ENCODE results near the gene SNX17.
A peak's percentile ranks its signal among the peaks of the same experiment; 100 is the strongest.

The SNX17 gene

GRCh38 chr2:27369471-27370025 lies 868 bp upstream of the SNX17 start:
- DNase-seq = peak; percentile 44

DNA sequence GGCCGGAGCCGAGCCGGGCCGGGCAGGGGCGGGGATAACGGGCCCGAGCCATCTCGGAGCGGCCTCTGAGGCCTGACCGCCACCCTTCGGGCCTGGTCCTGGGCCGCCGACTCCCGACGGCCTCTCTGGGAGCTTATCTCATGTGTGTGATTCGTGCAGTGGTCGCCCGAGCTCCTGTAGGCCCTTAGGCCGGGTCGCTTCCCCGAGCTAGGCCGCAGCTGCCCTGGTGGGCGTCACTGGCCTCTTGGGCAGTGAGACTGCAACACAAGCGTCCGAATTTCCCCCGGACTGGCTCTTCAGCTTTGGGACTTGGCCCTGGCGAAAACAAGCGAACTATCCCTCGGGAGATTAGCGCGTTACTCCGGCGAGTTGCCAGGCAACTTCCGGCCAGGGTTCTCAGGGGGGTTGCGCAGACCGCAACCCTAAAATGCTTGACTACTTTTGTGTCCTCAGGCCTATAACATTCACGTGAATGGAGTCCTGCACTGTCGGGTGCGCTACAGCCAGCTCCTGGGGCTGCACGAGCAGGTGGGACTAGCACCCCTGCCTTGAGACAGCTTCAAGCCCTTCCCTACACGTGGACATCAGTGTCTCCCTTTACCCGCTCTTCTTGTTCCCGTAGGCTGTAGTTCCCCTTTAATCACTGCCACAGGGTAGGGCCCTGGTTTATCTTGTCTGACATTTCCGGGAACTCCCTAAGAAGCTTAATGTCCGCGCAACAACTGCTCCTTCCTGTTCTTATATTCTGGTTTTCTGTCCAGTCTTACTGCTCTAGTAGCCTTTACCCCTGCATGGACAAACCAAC lies 602 bp downstream of the SNX17 start:
- peak; percentile 31 for DNase-seq

DNA sequence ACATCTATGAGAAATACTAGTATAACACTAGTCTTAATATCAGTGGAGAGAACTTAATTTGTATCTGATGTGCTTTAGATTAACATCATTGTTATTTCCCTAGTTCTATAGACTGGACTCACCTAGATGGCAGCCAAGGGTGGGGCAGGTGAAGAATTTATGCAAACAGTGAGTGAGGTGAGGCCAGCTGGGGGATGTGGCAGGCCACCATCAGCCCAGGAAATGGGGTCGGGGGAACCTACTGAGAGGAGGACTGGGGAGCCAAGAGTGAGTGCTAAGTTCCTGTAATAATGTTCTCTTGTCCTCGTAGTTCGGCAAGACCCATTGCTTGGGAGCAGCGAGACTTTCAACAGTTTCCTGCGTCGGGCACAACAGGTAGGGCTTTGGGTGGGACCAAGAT lies 2.5 kb downstream of the SNX17 start:
- no peak for DNase-seq

DNA sequence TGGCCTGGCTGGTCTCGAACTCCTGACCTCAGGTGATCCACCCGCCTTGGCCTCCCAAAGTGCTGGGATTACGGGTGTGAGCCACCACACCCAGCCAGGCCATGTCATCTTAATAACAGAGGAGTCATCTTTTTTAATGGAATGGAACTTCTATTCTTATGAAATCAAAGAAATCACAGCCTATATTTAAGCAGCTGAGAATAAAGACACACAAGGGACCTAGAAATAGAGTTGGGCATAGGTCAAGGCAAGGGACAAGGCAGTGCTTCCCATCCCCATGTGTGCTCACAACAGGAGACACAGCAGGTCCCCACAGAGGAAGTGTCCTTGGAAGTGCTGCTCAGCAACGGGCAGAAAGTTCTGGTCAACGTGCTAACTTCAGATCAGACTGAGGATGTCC lies 3.2 kb downstream of the SNX17 start:
- no peak for DNase-seq

GRCh38 chr2:27375513-27376099 lies 5.2 kb downstream of the SNX17 start:
- no peak for DNase-seq

DNA sequence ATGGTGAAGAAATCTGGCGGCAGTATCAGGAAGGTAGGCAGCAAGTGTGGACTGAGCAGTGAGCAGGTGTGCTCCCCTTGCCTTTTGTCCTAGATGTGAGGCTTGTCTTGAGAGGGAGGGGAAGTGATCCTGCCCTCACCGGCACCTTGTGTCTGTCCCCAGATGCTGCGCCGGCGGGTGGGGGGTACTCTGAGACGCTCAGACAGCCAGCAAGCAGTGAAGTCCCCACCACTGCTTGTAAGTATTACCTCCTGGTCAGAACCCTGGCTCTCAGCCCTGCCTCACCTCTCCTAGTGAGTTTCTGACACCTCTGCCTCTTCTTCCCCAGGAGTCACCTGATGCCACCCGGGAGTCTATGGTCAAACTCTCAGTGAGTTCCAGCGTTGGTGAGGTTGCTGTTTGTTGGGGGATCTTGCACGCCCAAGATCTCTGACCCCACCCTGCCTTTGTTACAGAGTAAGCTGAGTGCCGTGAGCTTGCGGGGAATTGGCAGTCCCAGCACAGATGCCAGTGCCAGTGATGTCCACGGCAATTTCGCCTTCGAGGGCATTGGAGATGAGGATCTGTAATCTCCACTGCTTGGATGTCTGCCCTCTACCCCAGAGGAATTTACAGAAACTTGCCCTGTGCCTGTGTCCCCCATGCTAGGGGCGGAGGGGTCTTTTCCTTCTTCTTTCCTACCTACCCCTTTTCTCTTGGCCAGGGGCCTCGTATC lies 5.9 kb downstream of the SNX17 start:
- DNase-seq = no peak

DNA sequence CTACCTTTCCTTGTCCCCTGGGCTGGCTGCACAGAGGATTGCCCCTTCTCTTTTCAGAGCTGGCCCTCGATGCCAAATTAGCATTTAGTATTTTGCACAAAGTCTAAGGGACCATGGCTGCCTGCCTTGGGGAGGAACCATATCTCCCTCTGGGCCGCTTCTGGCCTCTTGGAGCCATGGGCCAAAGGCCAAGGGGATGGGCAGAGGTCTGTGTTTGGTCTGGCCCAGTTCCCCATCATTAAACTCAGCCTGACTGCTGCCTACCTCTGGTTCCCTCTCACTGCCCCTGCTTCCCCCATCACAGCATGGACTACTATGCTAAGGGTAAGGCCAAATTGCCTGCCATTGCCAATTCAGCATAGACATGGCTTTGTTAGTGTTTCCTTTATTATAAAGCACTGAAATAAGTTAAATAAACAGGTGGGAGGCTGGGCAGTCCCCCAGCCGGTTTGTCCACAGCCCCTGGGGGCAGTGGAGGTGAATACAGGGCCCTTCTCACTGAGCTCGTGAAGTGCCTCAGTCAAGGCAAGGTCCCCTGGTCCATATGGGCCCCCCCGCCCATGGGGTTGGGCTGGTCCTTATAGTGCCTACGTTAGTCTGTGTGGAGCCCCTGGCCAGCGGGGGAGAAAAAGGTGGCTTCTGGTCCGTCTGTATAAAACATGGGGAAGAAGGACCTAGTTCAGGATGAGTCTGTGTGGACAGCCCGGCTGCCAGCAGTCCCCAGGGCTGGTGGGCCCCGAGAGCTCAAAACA lies 6.6 kb downstream of the SNX17 start:
- no peak for DNase-seq

DNA sequence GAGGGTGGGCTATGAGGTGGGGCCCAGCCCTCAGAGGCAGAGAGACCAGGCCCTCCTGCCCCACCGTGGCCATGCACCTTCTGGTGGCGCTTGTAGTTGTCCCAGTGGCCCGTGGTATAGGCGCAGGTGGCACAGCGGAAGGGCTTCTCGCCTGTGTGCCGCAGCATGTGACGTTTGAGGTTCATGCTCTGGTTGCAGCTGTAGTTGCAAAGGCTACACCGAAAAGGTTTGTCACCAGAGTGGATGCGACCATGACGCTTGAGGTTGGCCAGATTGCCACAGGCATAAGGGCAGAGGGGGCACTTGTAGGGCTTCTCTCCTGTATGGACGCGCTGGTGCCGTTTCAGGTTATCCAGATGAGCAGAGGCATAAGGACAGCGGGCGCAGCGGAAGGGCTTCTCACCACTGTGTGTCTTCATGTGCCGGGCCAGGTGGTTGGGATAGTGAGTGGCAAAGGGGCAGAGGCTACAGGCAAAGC lies 7.2 kb downstream of the SNX17 start:
- DNase-seq = no peak

DNA sequence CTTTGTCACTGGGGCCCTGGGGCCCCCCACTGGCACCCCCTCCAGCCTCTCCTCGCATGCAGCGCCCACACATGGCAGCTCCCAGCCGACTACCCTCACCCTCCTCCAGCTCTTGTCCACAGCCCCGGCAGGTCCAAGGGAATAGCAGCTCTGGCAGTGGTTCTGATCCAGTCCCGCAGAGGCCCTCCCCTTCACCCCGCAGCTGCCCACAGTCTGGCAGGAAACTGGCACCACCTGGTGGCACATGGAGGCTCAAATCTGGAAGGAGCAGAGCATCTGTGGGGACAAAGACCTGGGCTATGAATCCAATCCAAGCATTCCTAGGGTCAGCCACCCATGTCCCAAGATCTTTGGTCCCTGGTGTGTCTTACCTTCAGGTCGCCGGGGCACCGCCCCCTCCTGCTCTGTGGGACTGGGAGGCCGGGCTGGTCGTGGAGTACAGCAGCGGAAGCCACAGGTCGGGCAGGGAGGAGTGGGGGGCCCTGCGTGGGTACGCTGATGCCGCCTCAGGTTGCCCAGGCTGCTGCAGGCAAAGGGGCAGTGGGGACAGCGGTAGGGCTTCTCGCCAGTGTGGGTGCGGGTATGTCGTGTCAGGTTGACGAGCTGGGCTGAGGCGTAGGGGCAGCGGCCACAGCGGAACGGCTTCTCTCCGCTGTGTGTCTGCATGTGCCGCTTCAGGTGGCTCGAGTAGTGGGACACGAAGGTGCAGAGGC lies 7.8 kb downstream of the SNX17 start:
- DNase-seq = no peak

- DNase-seq = no peak
Observed at GRCh38 chr2:27378809-27379290, 8.4 kb downstream of the SNX17 start.

GRCh38 chr2:27379383-27379835 lies 9.0 kb downstream of the SNX17 start:
- no peak for DNase-seq

DNA sequence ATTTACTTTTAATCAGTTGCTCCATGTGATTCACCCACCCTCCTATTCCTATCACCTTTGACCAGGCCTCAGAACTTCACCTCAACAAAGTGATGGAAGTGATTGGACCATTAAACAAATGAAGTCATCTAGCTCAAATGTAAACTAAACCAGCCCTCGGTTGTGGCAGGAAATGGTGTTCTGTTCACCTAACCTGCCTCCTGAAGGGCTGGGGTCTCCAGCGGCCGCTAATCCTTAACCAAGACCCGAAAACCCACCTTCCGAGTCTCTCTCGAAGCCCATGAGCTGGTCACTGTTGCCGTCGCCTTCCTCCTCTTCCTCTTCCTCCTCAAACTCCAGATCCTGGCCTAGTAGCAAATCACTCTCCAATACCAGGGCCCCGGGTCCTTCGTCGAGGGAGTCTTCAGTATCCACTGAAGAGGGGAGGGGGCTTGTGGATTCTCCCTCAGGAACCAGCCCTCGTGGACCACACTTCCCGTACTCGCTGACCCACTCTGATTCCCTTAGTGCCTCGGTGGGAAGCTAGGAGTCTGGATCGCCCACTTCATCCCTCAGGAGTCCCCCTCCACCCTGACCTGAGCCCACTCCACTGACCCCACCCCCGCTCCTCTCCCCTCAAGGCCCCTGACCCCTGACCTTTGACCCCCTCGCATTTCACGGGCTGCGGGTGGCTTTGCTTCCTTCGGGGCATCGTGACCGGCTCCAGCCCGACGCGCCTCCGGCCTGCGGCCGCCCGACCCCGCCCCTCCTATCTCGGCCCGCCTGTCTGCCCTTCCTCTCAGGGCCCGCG lies 9.6 kb downstream of the SNX17 start:
- no peak for DNase-seq

GRCh38 chr2:27380626-27381545 lies 10.5 kb downstream of the SNX17 start, which contains the start of gene ZNF513:
ZNF513 (minus strand) TSS chr2:27380734; CDS start chr2:27380526, 208 bp downstream.
- DNase-seq = peak; percentile 96

GRCh38 chr2:27381577-27382181 lies 11.3 kb downstream of the SNX17 start:
- DNase-seq = no peak

GRCh38 chr2:27390822-27391679 lies 20.6 kb downstream of the SNX17 start:
- no peak for DNase-seq

- DNase-seq = no peak
Observed at GRCh38 chr2:27393225-27393624, 22.8 kb downstream of the SNX17 start.

DNA sequence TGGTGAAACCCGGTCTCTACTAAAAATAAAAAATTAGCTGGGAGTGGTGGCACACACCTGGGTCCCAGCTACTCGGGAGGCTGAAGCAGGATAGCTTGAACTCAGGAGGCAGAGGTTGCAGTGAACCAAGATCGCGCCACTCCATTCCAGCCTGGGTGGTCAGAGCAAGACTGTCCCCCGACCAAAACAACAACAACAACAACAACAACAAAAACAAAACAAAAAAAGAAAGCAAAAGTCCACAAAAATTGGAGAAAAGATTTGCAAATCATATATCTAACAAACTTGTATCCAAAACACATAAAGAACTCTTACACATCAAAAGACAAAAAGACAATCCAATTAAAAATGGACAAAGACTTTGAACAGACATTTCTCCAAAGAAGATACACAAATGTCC lies 28.5 kb downstream of the SNX17 start:
- no peak for DNase-seq
